ENCODE data around the gene GVQW3.
A peak's percentile ranks its signal among the peaks of the same experiment; 100 is the strongest.

Gene GVQW3

GRCh38 chr11:76380977-76381719, at the start of gene GVQW3, which contains the start of gene THAP12:
Gene GVQW3, plus strand, starts transcription at chr11:76381323. Its CDS starts 506 bp downstream, at chr11:76381829.
Gene THAP12, minus strand, starts transcription at chr11:76381132. Its CDS starts 296 bp downstream, at chr11:76380836.
- DNase-seq = peak; percentile 98

DNA sequence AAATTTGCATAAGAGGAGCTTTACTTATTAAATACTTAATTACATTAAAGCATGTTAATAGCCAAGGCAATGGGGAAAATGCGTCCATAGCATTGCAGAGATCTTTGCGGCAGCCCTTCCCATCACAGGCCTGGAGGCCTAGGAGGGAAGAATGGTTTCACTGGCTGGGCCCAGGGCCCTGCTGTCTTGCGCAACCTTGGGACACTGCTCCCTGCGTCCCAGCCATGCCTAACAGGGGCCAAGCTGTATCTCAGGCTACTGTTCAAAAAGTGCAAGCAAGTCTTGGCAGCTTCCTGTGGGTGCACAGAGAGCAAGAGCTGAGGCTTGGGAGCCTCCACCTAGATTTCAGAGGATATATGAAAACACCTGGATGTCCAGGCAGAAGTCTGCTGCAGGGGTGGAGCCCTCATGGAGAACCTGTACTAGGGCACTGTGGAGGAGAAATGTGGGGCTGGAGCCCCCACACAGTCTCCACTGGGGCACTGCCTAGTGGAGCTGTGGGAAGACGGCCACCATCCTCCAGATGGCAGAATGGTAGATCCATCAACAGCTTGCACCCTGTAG, 46.2 kb upstream of the GVQW3 start:
- DNase-seq = no peak

DNA sequence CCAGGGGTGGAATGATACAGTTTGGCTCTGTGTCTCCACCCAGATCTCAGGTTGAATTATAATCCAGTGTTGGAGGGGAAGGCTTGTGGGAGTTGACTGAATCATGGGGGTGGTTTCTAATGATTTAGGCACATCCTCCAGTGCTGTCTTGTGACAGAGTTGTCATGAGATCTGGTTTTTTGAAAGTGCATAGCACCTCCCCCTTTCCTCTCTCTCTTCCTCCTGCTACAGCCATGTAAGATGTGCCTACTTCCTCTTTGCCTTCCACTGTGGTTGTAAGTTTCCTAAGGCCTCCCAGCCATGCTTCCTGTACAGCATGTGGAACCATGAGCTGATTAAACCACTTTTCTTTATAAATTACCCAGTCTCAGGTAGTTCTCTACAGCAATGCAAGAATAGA, 45.3 kb upstream of the GVQW3 start:
- DNase-seq = peak; percentile 27

- no peak for DNase-seq
Observed at GRCh38 chr11:76336597-76336996, 44.5 kb upstream of the GVQW3 start.

GRCh38 chr11:76337469-76337868, 43.7 kb upstream of the GVQW3 start:
- no peak for DNase-seq

GRCh38 chr11:76337923-76338322, 43.2 kb upstream of the GVQW3 start:
- DNase-seq = no peak

DNA sequence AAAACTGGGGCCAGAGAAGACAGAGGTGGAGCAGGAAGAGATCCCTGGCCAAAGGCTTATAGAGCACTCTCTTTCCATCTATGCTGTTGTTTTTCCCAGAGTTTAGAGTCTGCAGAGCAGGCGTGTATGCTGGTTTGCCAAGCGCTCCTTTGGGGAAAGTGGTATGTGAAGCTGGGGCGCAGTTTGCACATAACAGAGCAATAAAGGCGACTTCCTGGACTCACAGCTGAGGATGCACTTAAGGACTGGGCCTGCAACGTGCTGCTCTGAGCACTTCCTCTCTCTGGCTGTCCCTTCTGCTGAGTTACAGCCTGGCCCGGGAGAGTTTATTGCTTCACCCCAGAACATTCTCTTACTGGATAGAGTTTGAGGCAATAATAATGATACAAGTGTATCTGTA, 41.9 kb upstream of the GVQW3 start:
- peak; percentile 55 for DNase-seq

DNA sequence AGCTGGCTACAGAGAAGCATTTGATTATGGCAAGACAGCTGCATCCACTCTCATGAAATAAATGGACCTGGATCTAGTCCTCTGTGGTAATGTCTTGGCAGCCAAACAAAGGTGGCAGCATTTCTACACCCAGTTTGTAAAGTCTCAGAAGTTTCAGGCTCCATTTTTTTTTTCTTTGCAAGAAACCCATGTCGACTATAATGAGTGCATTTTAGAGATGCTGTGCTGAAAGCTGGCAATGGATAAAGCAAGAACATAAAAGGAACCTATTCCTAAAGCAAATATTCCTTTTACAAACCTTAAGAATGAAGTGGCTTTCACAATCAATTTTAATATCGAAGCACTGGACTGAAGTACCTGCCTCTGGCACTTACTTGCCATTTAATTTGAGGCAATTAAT, 33.7 kb upstream of the GVQW3 start:
- no peak for DNase-seq

DNA sequence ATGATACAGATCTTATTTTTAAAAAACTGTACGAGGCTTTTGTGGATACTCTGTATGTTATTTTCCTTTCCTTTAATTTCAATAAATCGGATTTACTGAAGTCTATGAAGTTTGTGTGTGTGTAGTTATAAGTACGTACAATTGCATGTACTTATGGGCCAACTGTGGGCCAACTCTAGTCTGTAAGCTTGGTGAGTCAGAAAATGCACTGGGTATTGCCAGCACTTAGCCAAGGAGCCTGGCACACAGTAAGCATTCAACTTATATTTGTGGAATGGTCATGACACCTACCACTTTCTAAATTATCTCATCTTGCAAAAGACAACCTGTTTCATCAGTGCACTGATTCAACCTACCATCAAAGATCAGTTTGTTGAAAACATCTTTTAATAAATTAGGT, 32.8 kb upstream of the GVQW3 start:
- no peak for DNase-seq

DNA sequence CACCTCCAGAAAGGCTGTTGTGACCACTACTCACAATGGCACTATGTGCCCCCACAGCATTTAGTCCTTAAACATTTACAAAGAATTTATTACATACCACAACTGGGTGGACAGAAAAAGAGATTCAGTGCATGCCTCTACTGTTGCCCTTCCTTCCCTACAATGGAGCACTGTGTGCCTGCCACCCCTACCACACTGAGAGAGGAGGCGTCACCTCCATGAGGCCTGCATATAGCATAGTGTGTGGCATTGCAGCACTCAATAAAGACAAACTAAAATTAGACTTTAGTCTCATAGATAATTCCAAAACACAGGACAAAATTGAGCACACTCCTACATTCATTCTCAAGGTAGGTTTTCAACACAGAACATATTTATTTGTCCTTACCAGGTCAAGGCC, 26.0 kb upstream of the GVQW3 start:
- DNase-seq = no peak

DNA sequence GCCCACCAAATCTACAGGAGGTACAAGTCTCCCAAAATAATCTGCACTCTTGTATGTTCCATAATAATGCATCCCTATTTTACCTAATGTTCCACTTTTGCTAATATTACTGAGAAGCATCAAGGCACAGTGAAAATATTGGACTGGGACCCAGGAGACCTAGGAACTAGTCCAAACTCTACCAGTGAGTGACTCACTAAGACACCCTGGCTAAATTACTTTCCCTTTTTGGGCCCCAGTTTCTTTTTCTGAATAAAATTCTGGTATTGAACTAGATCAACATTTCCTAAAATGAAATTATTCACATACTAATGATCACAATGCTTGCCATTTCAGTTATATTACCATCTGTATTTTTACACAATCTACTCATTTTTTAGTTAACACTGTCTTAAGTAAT, 19.7 kb upstream of the GVQW3 start:
- no peak for DNase-seq

DNA sequence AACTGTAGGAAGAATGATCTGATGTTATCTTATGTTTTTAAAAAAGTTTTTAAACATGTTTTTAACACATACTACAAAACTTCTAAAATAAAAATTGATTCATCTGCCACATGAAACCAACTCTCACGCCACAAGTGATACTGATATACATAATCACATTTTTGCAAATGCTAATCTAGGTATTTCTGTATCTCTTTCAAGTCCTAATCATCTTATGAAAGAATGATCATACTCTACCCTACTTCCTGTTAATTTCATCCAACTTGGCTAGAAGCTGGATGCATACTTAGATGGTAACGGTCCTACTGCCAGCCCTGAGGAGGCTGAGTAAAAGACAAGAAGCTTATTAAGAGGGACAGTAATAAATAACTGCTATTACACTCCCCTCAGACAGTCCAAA, 19.3 kb upstream of the GVQW3 start:
- no peak for DNase-seq

GRCh38 chr11:76362716-76363115, 18.4 kb upstream of the GVQW3 start:
- no peak for DNase-seq

GRCh38 chr11:76365038-76365679, 16.0 kb upstream of the GVQW3 start:
- peak; percentile 59 for DNase-seq

DNA sequence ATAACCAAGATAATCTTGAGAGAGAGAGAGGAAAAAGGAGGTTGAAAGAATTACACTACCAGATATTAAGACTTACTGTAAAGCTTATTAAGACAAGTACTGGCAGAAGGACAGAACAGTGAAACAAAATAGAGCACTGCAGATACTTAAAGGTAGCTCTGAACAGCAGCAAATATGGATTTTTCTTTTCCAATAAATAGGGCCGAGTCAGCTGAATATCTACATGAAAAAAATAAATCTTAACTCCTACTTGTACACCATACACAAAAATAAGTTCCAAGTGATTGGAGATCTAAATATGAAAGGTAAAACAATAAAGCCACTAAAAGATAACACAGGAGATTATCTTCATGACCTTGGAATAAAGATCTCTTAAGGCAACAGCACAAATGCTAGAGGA, 12.6 kb upstream of the GVQW3 start:
- no peak for DNase-seq

DNA sequence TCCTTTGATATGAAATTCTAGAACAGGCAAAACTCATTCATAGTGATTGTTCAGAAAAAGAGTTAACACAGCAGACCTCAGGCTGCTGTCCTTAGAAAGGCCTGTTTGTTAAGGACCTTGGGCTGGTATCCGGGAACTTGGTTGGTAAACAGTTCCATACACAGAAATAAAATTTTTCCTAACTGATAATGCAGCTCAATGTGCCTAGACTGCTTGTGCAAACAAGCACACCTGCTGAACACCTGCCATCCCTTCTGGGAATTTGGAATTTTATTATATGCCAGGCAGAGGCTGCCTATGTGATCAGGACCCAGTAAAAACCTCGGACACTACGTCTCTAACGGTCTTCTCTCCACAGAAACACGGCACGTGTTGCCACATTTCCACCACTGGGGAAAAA, 11.7 kb upstream of the GVQW3 start:
- DNase-seq = no peak

- DNase-seq = peak; percentile 31
Observed at GRCh38 chr11:76371170-76371569, 10.0 kb upstream of the GVQW3 start.

DNA sequence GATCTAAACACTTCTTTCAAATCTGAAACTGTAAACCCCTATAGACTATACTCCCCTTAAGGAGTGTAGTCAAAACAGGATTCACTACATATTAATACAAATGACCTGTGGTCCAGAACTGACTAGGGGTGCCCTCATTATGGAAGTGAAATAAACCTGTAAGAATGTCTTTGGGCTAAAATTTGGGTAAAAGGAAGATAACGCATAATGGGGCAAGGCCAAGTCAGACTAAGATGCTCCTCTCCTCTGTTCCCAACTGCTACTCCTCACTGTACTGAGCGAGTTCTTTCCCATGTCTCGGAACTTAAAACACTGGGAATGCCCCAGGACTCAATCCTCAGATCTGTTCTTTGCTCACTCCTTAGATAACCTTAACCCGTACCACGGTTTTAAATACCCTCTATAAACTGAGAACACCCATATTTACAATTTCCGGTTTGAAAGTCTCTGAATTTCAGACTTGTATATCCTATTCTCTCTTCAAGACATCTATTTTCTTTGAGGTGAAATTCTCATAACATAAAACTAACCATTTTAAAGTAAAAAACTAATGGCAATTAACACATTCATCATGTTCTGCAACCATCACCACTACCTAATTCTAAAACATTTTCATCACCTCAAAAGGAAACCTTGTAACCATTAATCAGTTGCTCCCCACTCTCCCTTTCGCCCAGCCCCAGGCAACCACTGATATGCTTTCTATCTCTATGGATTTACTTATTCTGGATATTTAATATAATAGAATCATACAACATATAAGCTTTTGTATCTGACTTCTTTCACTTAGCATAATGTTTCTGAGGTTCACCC, 4.2 kb upstream of the GVQW3 start:
- DNase-seq = no peak

GRCh38 chr11:76379807-76380158, 1.3 kb upstream of the GVQW3 start:
- DNase-seq = no peak

GRCh38 chr11:76380159-76380976, 755 bp upstream of the GVQW3 start:
- DNase-seq = peak; percentile 38

GRCh38 chr11:76382209-76382608, 1.1 kb downstream of the GVQW3 start:
- no peak for DNase-seq

GRCh38 chr11:76385903-76386302, 4.8 kb downstream of the GVQW3 start:
- no peak for DNase-seq

DNA sequence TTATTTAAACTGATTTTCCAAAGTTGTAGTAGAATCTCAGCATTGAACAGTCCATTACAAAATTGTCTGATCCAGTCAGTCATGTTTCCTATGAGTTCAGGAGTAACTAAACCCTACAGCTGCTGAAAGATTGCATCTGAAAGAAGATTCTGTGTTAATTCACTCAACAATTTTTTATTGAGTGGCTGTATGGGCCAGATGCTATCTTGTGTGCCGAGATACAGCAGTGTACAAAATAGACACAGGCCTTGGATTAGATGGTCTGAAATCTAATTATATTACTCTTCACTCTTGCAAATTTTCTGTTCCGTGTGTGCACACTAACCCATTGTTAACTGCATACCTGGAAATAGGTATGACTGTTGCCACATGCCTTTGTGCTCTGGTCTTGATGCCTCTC, 7.3 kb downstream of the GVQW3 start:
- DNase-seq = no peak
